HCT116 (cell line): Measurements from ENCODE around the gene UBA52. TPM values are rescaled to one million over a fixed set of nuclear protein-coding genes. Genes with fewer than 3 reads are reported as not detected.

ENCODE experiments used
- ATAC-seq: fragments of 200-7000 bp; cut with Tn5 transposase; 2 replicates; pipeline ENCODE4 v1.9.1; 2020; ENCODE audit warnings: mild to moderate bottlenecking, moderate library complexity
- BruUV-seq: library from RNA; stranded (reverse); fragments of 400-500 nt; replicated peaks from 2 replicates; lab custom pipeline; 2021; lab: Mats Ljungman, UMichigan
- CTCF ChIA-PET: fragments of 300-600 bp; sonication (Branson Sonifier 250); formaldehyde crosslinking; loops from one replicate; lab custom pipeline; 2021; ENCODE audit warnings: antibody characterized with exemption; lab: Charles Lee
- POLR2A ChIA-PET: fragments of 300-600, 350-600 bp; sonication (Branson Sonifier 250); formaldehyde crosslinking; loops from one replicate; lab custom pipeline; 2021; ENCODE audit warnings: antibody characterized with exemption; lab: Charles Lee
- RAD21 ChIA-PET, 2 experiments: fragments of 300-600 bp; sonication (Branson Sonifier 250); formaldehyde crosslinking; loops; one replicate each; lab custom pipeline; 2023; ENCODE audit warnings: low total read pairs in 2 of 2; ENCODE audit not compliant: uncharacterized antibody in 2 of 2, unreplicated experiment in 2 of 2, low non-redundant PET in 1 of 2; lab: Charles Lee
- DNase-seq: peaks from one replicate; pipeline ENCODE4 v3.0.0-alpha.2; 2010; ENCODE audit warnings: low read depth, low spot score
- H2AFZ ChIP-seq: fragments of 200-600 bp; shearing (Covaris generic), sonication (generic); 2 replicates; pipeline ENCODE4 v1.6.1; 2017; ENCODE audit warnings: low read depth, mixed run types, mixed read lengths, antibody characterized with exemption, low read length; ENCODE audit not compliant: poor library complexity, severe bottlenecking
- H3K27ac ChIP-seq: 2 replicates; pipeline ENCODE4 v1.5.1; 2012; ENCODE audit warnings: low read depth, low read length
- H3K27me3 ChIP-seq: fragments of 200-600 bp; sonication (generic); 2 replicates; pipeline ENCODE4 v1.6.1; 2016; ENCODE audit warnings: mixed run types, low read length, mixed read lengths; ENCODE audit not compliant: insufficient read depth
- H3K36me3 ChIP-seq, 2 experiments: fragments of 200-500 bp in 1 of 2; fragments of 200-600 bp in 1 of 2; sonication (Bioruptor generic) in 1 of 2; sonication (generic) in 1 of 2; 2 replicates each; pipeline versions ENCODE4 v1.5.1 to v1.6.1; 2014 to 2016; ENCODE audit warnings: low read length in 2 of 2, inconsistent platforms in 1 of 2, mixed read lengths in 1 of 2, mixed run types in 1 of 2; ENCODE audit not compliant: insufficient read depth in 2 of 2, control insufficient read depth in 1 of 2
- H3K4me1 ChIP-seq, 2 experiments: fragments of 200-600 bp in 1 of 2; sonication (generic) in 1 of 2; 2 replicates each; pipeline versions ENCODE4 v1.5.1 to v1.6.1; 2012 to 2017; ENCODE audit warnings: low read length in 2 of 2, inconsistent platforms in 1 of 2, mild to moderate bottlenecking in 1 of 2, mixed read lengths in 1 of 2, mixed run types in 1 of 2, moderate library complexity in 1 of 2; ENCODE audit not compliant: insufficient read depth in 2 of 2, control insufficient read depth in 1 of 2
- H3K4me2 ChIP-seq: fragments of 200-600 bp; sonication (generic); 2 replicates; pipeline ENCODE4 v1.6.1; 2017; ENCODE audit warnings: mixed run types, low read length, mixed read lengths
- H3K4me3 ChIP-seq, 2 experiments: fragments of 200-600 bp in 1 of 2; sonication (generic) in 1 of 2; replicated peaks in 1 of 2; 2 replicates each; pipeline ENCODE4 v1.5.1; 2011 to 2016; ENCODE audit warnings: low read length in 2 of 2, control low read depth in 1 of 2, low read depth in 1 of 2, mild to moderate bottlenecking in 1 of 2, mixed read lengths in 1 of 2, mixed run types in 1 of 2
- H3K79me2 ChIP-seq: fragments of 200-600 bp; sonication (generic); 2 replicates; pipeline ENCODE4 v1.6.1; 2017; ENCODE audit warnings: mild to moderate bottlenecking, mixed run types, low read length, moderate library complexity, mixed read lengths; ENCODE audit not compliant: insufficient read depth
- H3K9ac ChIP-seq: fragments of 200-600 bp; sonication (generic); 2 replicates; pipeline ENCODE4 v1.6.1; 2016; ENCODE audit warnings: low read length, mixed read lengths
- H3K9me2 ChIP-seq: fragments of 200-600 bp; sonication (generic), shearing (Covaris generic); 2 replicates; pipeline ENCODE4 v1.6.1; 2017; ENCODE audit warnings: mixed run types, mild to moderate bottlenecking, moderate library complexity; ENCODE audit not compliant: insufficient read depth
- H3K9me3 ChIP-seq, 2 experiments: fragments of 200-500 bp in 1 of 2; fragments of 200-600 bp in 1 of 2; sonication (Bioruptor generic) in 1 of 2; sonication (generic) in 1 of 2; 2 replicates each; pipeline ENCODE4 v1.6.1; 2014 to 2017; ENCODE audit warnings: low read length in 2 of 2, mixed read lengths in 2 of 2, inconsistent platforms in 1 of 2, low read depth in 1 of 2, mild to moderate bottlenecking in 1 of 2, mixed run types in 1 of 2, moderate library complexity in 1 of 2; ENCODE audit not compliant: control insufficient read depth in 1 of 2, insufficient read depth in 1 of 2
- H4K20me1 ChIP-seq: fragments of 200-600 bp; sonication (generic), shearing (Covaris generic); 2 replicates; pipeline ENCODE4 v1.6.1; 2017; ENCODE audit warnings: mixed run types, mild to moderate bottlenecking, moderate library complexity; ENCODE audit not compliant: insufficient read depth
- ATF3 ChIP-seq: IDR thresholded peaks from 2 replicates; pipeline ENCODE4 v1.6.1; 2012
- CBX3 ChIP-seq: IDR thresholded peaks from 2 replicates; pipeline ENCODE4 v1.6.1; 2012; ENCODE audit warnings: low read depth
- CEBPB ChIP-seq: IDR thresholded peaks from 2 replicates; pipeline ENCODE4 v1.6.1; 2012; ENCODE audit warnings: low read depth
- EGR1 ChIP-seq: IDR thresholded peaks from 2 replicates; pipeline ENCODE4 v1.6.1; 2012; ENCODE audit warnings: low read depth
- ELF1 ChIP-seq: IDR thresholded peaks from 2 replicates; pipeline ENCODE4 v1.6.1; 2012; ENCODE audit warnings: low read depth, borderline replicate concordance
- EZH2phosphoT487 ChIP-seq: fragments of 200-600 bp; IDR thresholded peaks from 2 replicates; pipeline ENCODE4 v1.6.1; 2018; ENCODE audit warnings: antibody characterized with exemption, borderline replicate concordance
- FOSL1 ChIP-seq: IDR thresholded peaks from 2 replicates; pipeline ENCODE4 v1.6.1; 2012; ENCODE audit warnings: low read depth
- POLR2A ChIP-seq: IDR thresholded peaks from 2 replicates; pipeline ENCODE4 v1.7.0; 2011; ENCODE audit warnings: borderline replicate concordance; ENCODE audit not compliant: insufficient read depth, insufficient read length; ENCODE audit errors: extremely low read depth
- POLR2AphosphoS5 ChIP-seq: IDR thresholded peaks from 2 replicates; pipeline ENCODE4 v1.6.1; 2011; ENCODE audit warnings: mild to moderate bottlenecking, low read depth, low read length, moderate library complexity
- RAD21 ChIP-seq: IDR thresholded peaks from 2 replicates; pipeline ENCODE4 v1.6.1; 2012; ENCODE audit warnings: low read depth, mild to moderate bottlenecking
- REST ChIP-seq: IDR thresholded peaks from 2 replicates; pipeline ENCODE4 v1.6.1; 2012; ENCODE audit warnings: low read depth
- SP1 ChIP-seq: IDR thresholded peaks from 2 replicates; pipeline ENCODE4 v1.6.1; 2012; ENCODE audit warnings: low read depth
- SRF ChIP-seq: IDR thresholded peaks from 2 replicates; pipeline ENCODE4 v1.6.1; 2012; ENCODE audit warnings: low read depth
- TCF7L2 ChIP-seq: IDR thresholded peaks from 2 replicates; pipeline ENCODE4 v1.7.0; 2011; ENCODE audit warnings: borderline replicate concordance, inconsistent platforms; ENCODE audit not compliant: insufficient read depth, insufficient read length; ENCODE audit errors: extremely low read depth
- YY1 ChIP-seq: IDR thresholded peaks from 2 replicates; pipeline ENCODE4 v1.6.1; 2011; ENCODE audit warnings: low read length, low read depth, moderate library complexity, mild to moderate bottlenecking; ENCODE audit not compliant: insufficient replicate concordance; ENCODE audit errors: extremely low read depth
- ZBTB33 ChIP-seq: IDR thresholded peaks from 2 replicates; pipeline ENCODE4 v1.6.1; 2011; ENCODE audit warnings: mild to moderate bottlenecking, low read length, moderate library complexity; ENCODE audit not compliant: insufficient replicate concordance; ENCODE audit errors: extremely low read depth
- ZNF274 ChIP-seq: fragments of 200-500 bp; sonication (Bioruptor generic); IDR thresholded peaks from 2 replicates; pipeline ENCODE4 v1.6.1; 2014; ENCODE audit warnings: mild to moderate bottlenecking, low read depth, low read length, inconsistent platforms
- intact Hi-C: fragments of 100-400 bp; cut with micrococcal nuclease; formaldehyde crosslinking; loops from 2 replicates; pipeline ENCODE4 v1.10.0; 2022
- total RNA-seq: library from RNA; stranded (reverse); gene quantifications from one replicate; pipeline ENCODE4 v1.2.1, GENCODE V29; 2021; ENCODE audit not compliant: unreplicated experiment
- TF ChIP-seq, protein P1 (sequence below), 3 experiments: fragments of 200-600 bp in 1 of 3; sonication (generic) in 1 of 3; IDR thresholded peaks in 2 of 3; conservative IDR thresholded peaks in 1 of 3; 2 replicates each; pipeline ENCODE4 v1.5.1; 2012 to 2017; ENCODE audit warnings: low read depth in 2 of 3, low read length in 2 of 3, antibody characterized with exemption in 1 of 3, borderline replicate concordance in 1 of 3, control low read depth in 1 of 3, mild to moderate bottlenecking in 1 of 3, mixed read lengths in 1 of 3, mixed run types in 1 of 3, moderate library complexity in 1 of 3; ENCODE audit not compliant: insufficient read depth in 1 of 3
- TF ChIP-seq, protein P2 (sequence below): IDR thresholded peaks from 2 replicates; pipeline ENCODE4 v1.6.1; 2012

Gene UBA52
- total RNA-seq, 1 experiment from 2014 or later, result 1,743 TPM

DNA sequence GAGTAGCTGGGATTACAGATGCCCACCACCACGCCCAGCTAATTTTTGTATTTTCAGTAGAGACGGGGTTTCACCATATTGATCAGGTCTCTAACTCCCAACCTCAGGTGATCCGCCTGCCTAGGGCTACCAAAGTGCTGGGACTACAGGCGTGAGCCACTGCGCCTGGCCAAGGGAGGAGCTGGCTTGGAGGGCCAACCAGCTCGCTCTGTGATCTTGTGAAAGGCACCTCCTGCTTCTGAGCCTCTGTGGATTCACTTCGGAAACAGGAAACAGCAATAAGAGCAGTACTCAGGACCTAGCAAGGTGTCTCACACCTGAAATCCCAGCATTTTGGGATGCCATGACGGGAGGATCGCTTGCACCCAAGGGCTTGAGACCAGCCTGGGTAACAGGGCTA is 47.8 kb upstream of the UBA52 start:
- no peak overlapping the region for H3K27ac ChIP-seq
- DNase-seq, result no peak
- H3K9ac ChIP-seq, result no peak overlapping the region
- BruUV-seq, result no TSS peak
- no peak overlapping the region for H3K4me3 ChIP-seq
- peaks cover 13 to 33% of the 10 kb centered on the region in 2 experiments for H3K4me1 ChIP-seq
- no peaks in the 10 kb centered on the region; a peak in 1 of 4 replicates for H3K36me3 ChIP-seq
- no peaks in the 10 kb centered on the region for H3K9me2 ChIP-seq
- no peak overlapping the region for H2AFZ ChIP-seq
- intact Hi-C loops, result loop anchor here (2.0 kb wide), 1 partner anchor 113 kb away; the partner anchor contains the start of gene KLHL26
- no peak for TF ChIP-seq SP1
- no peak for TF ChIP-seq ZNF274
- TF ChIP-seq ELF1, result no peak
- TF ChIP-seq POLR2A, result no peak
- no peak for TF ChIP-seq REST
- no peak for TF ChIP-seq FOSL1
- no peak for TF ChIP-seq ZBTB33
- no peak for TF ChIP-seq RAD21
- TF ChIP-seq EGR1, result no peak
- no peak for TF ChIP-seq ATF3
- TF ChIP-seq CEBPB, result no peak
- TF ChIP-seq POLR2AphosphoS5, result no peak
- TF ChIP-seq, protein P1, sequence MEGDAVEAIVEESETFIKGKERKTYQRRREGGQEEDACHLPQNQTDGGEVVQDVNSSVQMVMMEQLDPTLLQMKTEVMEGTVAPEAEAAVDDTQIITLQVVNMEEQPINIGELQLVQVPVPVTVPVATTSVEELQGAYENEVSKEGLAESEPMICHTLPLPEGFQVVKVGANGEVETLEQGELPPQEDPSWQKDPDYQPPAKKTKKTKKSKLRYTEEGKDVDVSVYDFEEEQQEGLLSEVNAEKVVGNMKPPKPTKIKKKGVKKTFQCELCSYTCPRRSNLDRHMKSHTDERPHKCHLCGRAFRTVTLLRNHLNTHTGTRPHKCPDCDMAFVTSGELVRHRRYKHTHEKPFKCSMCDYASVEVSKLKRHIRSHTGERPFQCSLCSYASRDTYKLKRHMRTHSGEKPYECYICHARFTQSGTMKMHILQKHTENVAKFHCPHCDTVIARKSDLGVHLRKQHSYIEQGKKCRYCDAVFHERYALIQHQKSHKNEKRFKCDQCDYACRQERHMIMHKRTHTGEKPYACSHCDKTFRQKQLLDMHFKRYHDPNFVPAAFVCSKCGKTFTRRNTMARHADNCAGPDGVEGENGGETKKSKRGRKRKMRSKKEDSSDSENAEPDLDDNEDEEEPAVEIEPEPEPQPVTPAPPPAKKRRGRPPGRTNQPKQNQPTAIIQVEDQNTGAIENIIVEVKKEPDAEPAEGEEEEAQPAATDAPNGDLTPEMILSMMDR (IDR thresholded peaks at IDR 0.05 in 2 of 3, conservative IDR thresholded peaks at IDR 0.05 in 1 of 3; ENCODE audit: borderline replicate concordance in 1 of 3, insufficient read depth in 1 of 3, low read depth in 2 of 3, low read length in 2 of 3), result no peak
- TF ChIP-seq, protein P2, sequence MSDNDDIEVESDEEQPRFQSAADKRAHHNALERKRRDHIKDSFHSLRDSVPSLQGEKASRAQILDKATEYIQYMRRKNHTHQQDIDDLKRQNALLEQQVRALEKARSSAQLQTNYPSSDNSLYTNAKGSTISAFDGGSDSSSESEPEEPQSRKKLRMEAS, result no peak
- TF ChIP-seq YY1, result no peak
- no peak for TF ChIP-seq EZH2phosphoT487
- no peak for TF ChIP-seq SRF
- no peak for TF ChIP-seq CBX3
- no peak for TF ChIP-seq TCF7L2
- ChIA-PET POLR2A (interaction anchor here (1.9 kb wide), 1 partner anchor 10 kb away, joined by 5 read pairs; no protein-coding TSS in a partner anchor), RAD21 (no interaction called here), CTCF (interaction anchor here (0.8 kb wide), 1 partner anchor 65 kb away, joined by 4 read pairs; the partner anchor contains the start of gene REX1BD)
- H3K27me3 ChIP-seq, result no peaks in the 10 kb centered on the region
- H3K79me2 ChIP-seq, result peaks cover 28% of the 10 kb centered on the region
- no peak for ATAC-seq
- no peak overlapping the region for H3K4me2 ChIP-seq
- no peaks in the 10 kb centered on the region for H4K20me1 ChIP-seq
- no peaks in the 10 kb centered on the region for H3K9me3 ChIP-seq
